K562 (cell line): Measurements from ENCODE around the gene BMP3. TPM values are rescaled to one million over a fixed set of nuclear protein-coding genes. Genes with fewer than 3 reads are reported as not detected.

ENCODE experiments used
- ATAC-seq: fragments of 200-7000 bp; cut with Tn5 transposase; 3 replicates; pipeline ENCODE4 v1.9.1; 2020; ENCODE audit warnings: moderate library complexity
- BruUV-seq: library from RNA; stranded (reverse); fragments of 400-500 nt; replicated peaks from 2 replicates; lab custom pipeline; 2021; lab: Mats Ljungman, UMichigan
- CTCF ChIA-PET: fragments of 300-600 bp; formaldehyde crosslinking; extraction: SDS; loops from one replicate; lab custom pipeline; 2021; ENCODE audit warnings: low intra/inter-chr PET ratio; lab: Yijun Ruan, JAX
- POLR2A ChIA-PET: fragments of 300-600, 350-650 bp; sonication (Branson Sonifier 250); formaldehyde crosslinking; extraction: SDS; loops from one replicate; lab custom pipeline; 2021; ENCODE audit warnings: antibody characterized with exemption, inconsistent platforms; lab: Yijun Ruan, JAX
- DNase-seq, 4 experiments: peaks; one replicate each; pipeline versions ENCODE4 v3.0.0 to v3.0.0-alpha.2; 2011 to 2018; ENCODE audit warnings: low spot score in 3 of 4, mixed read lengths in 3 of 4; ENCODE audit errors: extremely low read depth in 1 of 4
- FAIRE-seq: peaks from 2 replicates; lab custom pipeline; 2011; peaks lifted over from hg19 to GRCh38; lab: Jason Lieb, UNC
- H2AFZ ChIP-seq: 2 replicates; pipeline ENCODE4 v1.6.0; 2011; ENCODE audit warnings: low read depth, low read length, control low read depth, inconsistent platforms
- H3K27ac ChIP-seq: fragments of 200-600 bp; 3 replicates; pipeline ENCODE4 v1.8.0; 2011; ENCODE audit warnings: low read depth, mild to moderate bottlenecking, control low read depth, inconsistent platforms, low read length, moderate library complexity, mixed read lengths; ENCODE audit errors: extremely low read depth
- H3K27me3 ChIP-seq, 2 experiments: fragments of 300-600 bp in 1 of 2; 2 replicates in 1 of 2; 3 replicates in 1 of 2; pipeline versions ENCODE4 v1.6.0 to v1.8.0; 2011; ENCODE audit warnings: inconsistent platforms in 2 of 2, low read length in 2 of 2, mild to moderate bottlenecking in 1 of 2, mixed read lengths in 1 of 2, moderate library complexity in 1 of 2; ENCODE audit not compliant: control insufficient read depth in 2 of 2, insufficient read depth in 2 of 2
- H3K36me3 ChIP-seq: fragments of 300-600 bp; 3 replicates; pipeline ENCODE4 v1.8.0; 2011; ENCODE audit warnings: mild to moderate bottlenecking, low read length, inconsistent platforms; ENCODE audit not compliant: control insufficient read depth, insufficient read depth
- H3K4me1 ChIP-seq, 2 experiments: fragments of 200-600 bp in 1 of 2; replicated peaks in 1 of 2; 2 replicates in 1 of 2; 3 replicates in 1 of 2; pipeline versions ENCODE4 v1.5.1 to v1.8.0; 2011; ENCODE audit warnings: inconsistent platforms in 2 of 2, low read length in 2 of 2, mild to moderate bottlenecking in 1 of 2, mixed read lengths in 1 of 2, moderate library complexity in 1 of 2; ENCODE audit not compliant: control insufficient read depth in 2 of 2, insufficient read depth in 2 of 2
- H3K4me2 ChIP-seq: 2 replicates; pipeline ENCODE4 v1.6.1; 2011; ENCODE audit warnings: low read length, control low read depth, inconsistent platforms, mixed read lengths; ENCODE audit not compliant: insufficient read depth
- H3K4me3 ChIP-seq: fragments of 200-600 bp; sonication (generic), shearing (Covaris generic); 2 replicates; pipeline ENCODE4 v1.5.1; 2016; ENCODE audit warnings: control low read depth, inconsistent platforms
- H3K79me2 ChIP-seq: fragments of 200-600 bp; 3 replicates; pipeline ENCODE4 v1.8.0; 2011; ENCODE audit warnings: low read length, inconsistent platforms; ENCODE audit not compliant: control insufficient read depth, insufficient read depth
- H3K9ac ChIP-seq, 2 experiments: 2 replicates each; pipeline versions ENCODE4 v1.6.0 to v1.6.1; 2011; ENCODE audit warnings: low read depth in 2 of 2, low read length in 2 of 2, control low read depth in 1 of 2, inconsistent platforms in 1 of 2, mild to moderate bottlenecking in 1 of 2, mixed read lengths in 1 of 2; ENCODE audit not compliant: insufficient read depth in 1 of 2
- H3K9me1 ChIP-seq: one replicate; pipeline ENCODE4 v1.6.0; 2011; ENCODE audit warnings: inconsistent platforms, mild to moderate bottlenecking, low read length, moderate library complexity; ENCODE audit not compliant: control insufficient read depth, insufficient read depth
- H3K9me3 ChIP-seq: replicated peaks from 2 replicates; pipeline ENCODE4 v1.5.1; 2011; ENCODE audit warnings: low read depth, low read length, inconsistent platforms; ENCODE audit not compliant: control insufficient read depth, insufficient read depth
- H4K20me1 ChIP-seq: replicated peaks from 2 replicates; pipeline ENCODE4 v1.6.1; 2011; ENCODE audit warnings: low read length, inconsistent platforms, mixed read lengths; ENCODE audit not compliant: control insufficient read depth, insufficient read depth
- ARNT ChIP-seq, 2 experiments: fragments of 450-650 bp; IDR thresholded peaks; 2 replicates each; pipeline ENCODE4 v1.6.1; 2016; ENCODE audit warnings: mild to moderate bottlenecking in 1 of 2
- MIER1 ChIP-seq: fragments of 450-650 bp; IDR thresholded peaks from 2 replicates; pipeline ENCODE4 v1.6.1; 2016; ENCODE audit warnings: antibody characterized with exemption, mild to moderate bottlenecking, low read depth
- NKRF ChIP-seq: fragments of 450-650 bp; IDR thresholded peaks from 2 replicates; pipeline ENCODE4 v1.6.1; 2016; ENCODE audit warnings: borderline replicate concordance
- NUFIP1 ChIP-seq: fragments of 450-650 bp; IDR thresholded peaks from 2 replicates; pipeline ENCODE4 v1.6.1; 2018; ENCODE audit not compliant: partially characterized antibody
- TBL1XR1 ChIP-seq, 2 experiments: IDR thresholded peaks; 2 replicates each; pipeline ENCODE4 v1.6.1; 2012; ENCODE audit warnings: improper control_type of control experiment in 2 of 2, low read length in 2 of 2, mild to moderate bottlenecking in 1 of 2
- WGBS: fragments of 100-300 bp; shearing (Covaris generic); methylation state at CpG from one replicate; pipeline ENCODE4 v1.1.6; 2016; ENCODE audit warnings: low coverage, mixed read lengths; ENCODE audit not compliant: insufficient coverage; ENCODE audit errors: missing lambda C conversion rate; 5-methylcytosine and 5-hydroxymethylcytosine counted together
- in situ Hi-C: fragments of 300-500 bp; cut with MboI; formaldehyde crosslinking; loops from 4 replicates; pipeline ENCODE4 v1.15.0; 2018; ENCODE audit warnings: inconsistent platforms, mixed read lengths
- intact Hi-C: fragments of 100-400 bp; cut with micrococcal nuclease; formaldehyde crosslinking; loops from 2 replicates; pipeline ENCODE4 v1.14.2; 2022
- polyA plus RNA-seq, 8 experiments: library from polyadenylated mRNA; depleted of rRNA in 4 of 8; stranded (reverse) in 5 of 8; unstranded in 3 of 8; fragments of >200 nt; fragmentation: Nextera tagmentation in 2 of 8; fragmentation: Illumina TruSeq in 1 of 8; extraction: Ambion mirVana in 2 of 8; extraction: Trizol in 1 of 8; gene quantifications; 2 replicates each; pipeline versions ENCODE4 v1.2.1 to v1.2.3, GENCODE V29; 2011 to 2014; ENCODE audit warnings: inconsistent platforms in 1 of 8, missing spikeins in 1 of 8
- total RNA-seq, 7 experiments: library from RNA; depleted of rRNA in 6 of 7; stranded (reverse); fragments of >200 nt in 6 of 7; fragmentation: Illumina TruSeq in 2 of 7; extraction: Trizol in 2 of 7; gene quantifications; 2 replicates each; pipeline versions ENCODE4 v1.2.1 to v1.2.3, GENCODE V29; 2011 to 2021; ENCODE audit warnings: low replicate concordance in 1 of 7

Gene BMP3
- total and polyA plus RNA-seq, 9 of the 15 experiments (the other 6 are each of a cell fraction or from before 2014, with no cell fraction given), result 0.01 TPM; not detected in 8

GRCh38 chr4:81030981-81031791 lies 678 bp downstream of the BMP3 start (continued):
- TF ChIP-seq NKRF (no peak), TBL1XR1 (IDR thresholded peaks at IDR 0.05; ENCODE audit: low read length in 2 of 2) (no peak)
- TF ChIP-seq, all 486 proteins: peak for 0

DNA sequence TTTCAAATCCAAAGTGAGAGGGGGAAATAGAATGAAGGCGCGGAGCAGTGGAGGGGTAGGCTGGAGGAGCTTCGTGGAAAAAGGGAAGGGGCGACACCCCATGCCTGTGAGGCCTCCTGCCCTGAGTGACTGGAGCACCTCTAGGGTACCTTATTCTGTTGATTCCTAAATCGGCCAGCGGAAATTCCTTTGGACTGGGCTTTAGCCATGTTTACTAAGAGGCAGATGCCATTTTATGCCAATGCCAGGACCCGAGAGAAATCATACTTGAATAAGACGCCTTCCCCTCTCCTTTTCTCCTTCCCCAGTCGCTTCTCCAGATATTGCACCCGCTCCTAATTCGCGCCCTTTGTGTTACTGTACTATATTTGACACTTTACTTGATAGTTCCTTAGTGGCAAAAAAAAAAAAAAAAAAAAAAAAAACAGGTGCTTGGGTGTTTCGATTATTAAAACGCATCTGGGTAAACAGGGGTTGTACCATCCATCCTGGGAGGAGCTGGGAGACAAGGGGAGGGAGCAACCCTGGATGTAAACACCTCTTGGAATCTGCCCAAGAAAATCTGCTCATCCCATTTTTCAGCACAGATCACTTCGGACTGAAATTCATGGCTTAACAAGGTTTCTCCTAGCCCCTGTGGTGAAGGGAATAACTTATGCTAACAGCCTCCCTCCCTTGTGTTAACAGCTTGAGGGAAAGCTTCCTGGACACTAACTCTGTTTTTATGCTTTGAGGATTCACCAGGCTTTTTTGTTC lies 1.5 kb downstream of the BMP3 start:
- intact Hi-C loops (no loop called here), in situ Hi-C loops (no loop called here)
- FAIRE-seq (peak; percentile 11), DNase-seq (no peak), ATAC-seq (no peak)
- Histone ChIP-seq H3K27ac (no peak overlapping the region), H2AFZ (no peak overlapping the region), H3K27me3 (peaks cover 2 to 24% of the 10 kb centered on the region in 2 experiments; a peak in 3 of 5 replicates), H3K9me3 (no peaks in the 10 kb centered on the region), H3K36me3 (no peaks in the 10 kb centered on the region), H3K9me1 (no peaks in the 10 kb centered on the region), H3K4me3 (no peak overlapping the region), H4K20me1 (no peaks in the 10 kb centered on the region), H3K9ac (no peak overlapping the region), H3K4me2 (no peak overlapping the region), H3K4me1 (peaks cover 0 to 11% of the 10 kb centered on the region in 2 experiments; a peak in 1 of 5 replicates), H3K79me2 (no peaks in the 10 kb centered on the region)
- POLR2A ChIA-PET, result no interaction called here
- BruUV-seq, result no TSS peak
- CTCF ChIA-PET, result no interaction called here
- WGBS, result 5% methylated on average over 12 of the region's 15 CpGs
- TF ChIP-seq NUFIP1, result no peak
- no peak for TF ChIP-seq ARNT (IDR thresholded peaks at IDR 0.05)
- no peak for TF ChIP-seq MIER1
